Neural cell (in vitro differentiated cells): ENCODE results near the gene SH3BGR. TPM values are rescaled to one million over a fixed set of nuclear protein-coding genes. Genes with fewer than 3 reads are reported as not detected.

Experiments used
- H2AFZ ChIP-seq: fragments of 200-600, 300-800 bp; sonication (generic), shearing (Covaris generic); 2 replicates; pipeline ENCODE4 v1.6.0; 2014; ENCODE audit warnings: low read depth, mild to moderate bottlenecking, antibody characterized with exemption, low read length, moderate library complexity
- H3F3A ChIP-seq: fragments of 200-600 bp; shearing (Covaris generic); 2 replicates; pipeline ENCODE4 v1.6.1; 2016; ENCODE audit warnings: mild to moderate bottlenecking, moderate library complexity, mixed read lengths, antibody characterized with exemption, low read length; ENCODE audit not compliant: insufficient read depth, poor library complexity, severe bottlenecking
- H3K27ac ChIP-seq: fragments of 200-600, 300-800 bp; sonication (generic), shearing (Covaris generic); 2 replicates; pipeline ENCODE4 v1.5.1; 2014; ENCODE audit warnings: mild to moderate bottlenecking, low read length, moderate library complexity
- H3K27me3 ChIP-seq: fragments of 300-800, 200-600 bp; sonication (generic), shearing (Covaris generic); 2 replicates; pipeline ENCODE4 v1.6.0; 2014; ENCODE audit warnings: mild to moderate bottlenecking, low read depth, low read length, moderate library complexity; ENCODE audit not compliant: insufficient read depth
- H3K36me3 ChIP-seq: fragments of 300-800, 200-600 bp; sonication (generic), shearing (Covaris generic); 2 replicates; pipeline ENCODE4 v1.5.1; 2014; ENCODE audit warnings: mild to moderate bottlenecking, antibody characterized with exemption, low read length, moderate library complexity; ENCODE audit not compliant: insufficient read depth
- H3K4me2 ChIP-seq: fragments of 300-800, 200-600 bp; sonication (generic), shearing (Covaris generic); 2 replicates; pipeline ENCODE4 v1.6.0; 2014; ENCODE audit warnings: mild to moderate bottlenecking, low read length
- H3K4me3 ChIP-seq: fragments of 300-800, 200-600 bp; sonication (generic), shearing (Covaris generic); 2 replicates; pipeline ENCODE4 v1.5.1; 2014; ENCODE audit warnings: mild to moderate bottlenecking, low read length, moderate library complexity
- H3K79me2 ChIP-seq: fragments of 200-600 bp; shearing (Covaris generic); replicated peaks from 2 replicates; pipeline ENCODE4 v1.6.0; 2014; ENCODE audit warnings: mild to moderate bottlenecking, low read length, moderate library complexity; ENCODE audit not compliant: insufficient read depth
- H3K9ac ChIP-seq: fragments of 300-800, 200-600 bp; sonication (generic), shearing (Covaris generic); 2 replicates; pipeline ENCODE4 v1.6.1; 2016; ENCODE audit warnings: mild to moderate bottlenecking, low read length, mixed read lengths
- H3K9me2 ChIP-seq: fragments of 200-600 bp; shearing (Covaris generic); 2 replicates; pipeline ENCODE4 v1.6.1; 2016; ENCODE audit warnings: mild to moderate bottlenecking, low read length, mixed read lengths; ENCODE audit not compliant: insufficient read depth
- H3K9me3 ChIP-seq: fragments of 200-600, 300-800 bp; sonication (generic), shearing (Covaris generic); 2 replicates; pipeline ENCODE4 v1.6.1; 2016; ENCODE audit warnings: mild to moderate bottlenecking, mixed run types, low read length, moderate library complexity, mixed read lengths
- H4K20me1 ChIP-seq: fragments of 200-600 bp; shearing (Covaris generic); 2 replicates; pipeline ENCODE4 v1.6.1; 2016; ENCODE audit warnings: mild to moderate bottlenecking, mixed run types; ENCODE audit not compliant: insufficient read depth
- CTCF ChIP-seq: fragments of 450-650 bp; IDR thresholded peaks from 2 replicates; pipeline ENCODE4 v1.5.1; 2014; ENCODE audit warnings: antibody characterized with exemption, mild to moderate bottlenecking, moderate library complexity; ENCODE audit not compliant: poor library complexity, severe bottlenecking
- EP300 ChIP-seq: fragments of 450-650 bp; conservative IDR thresholded peaks from 2 replicates; pipeline ENCODE4 v1.6.1; 2014; ENCODE audit warnings: antibody characterized with exemption, mild to moderate bottlenecking, moderate library complexity; ENCODE audit not compliant: poor library complexity, severe bottlenecking
- EZH2 ChIP-seq: fragments of 200-600, 300-800 bp; shearing (Covaris generic), sonication (generic); IDR thresholded peaks from 2 replicates; pipeline ENCODE4 v1.6.1; 2014; ENCODE audit warnings: antibody characterized with exemption, low read length, borderline replicate concordance, mild to moderate bottlenecking; ENCODE audit not compliant: insufficient read depth, poor library complexity, severe bottlenecking
- MXI1 ChIP-seq: fragments of 450-650 bp; conservative IDR thresholded peaks from 2 replicates; pipeline ENCODE4 v1.6.1; 2014; ENCODE audit warnings: antibody characterized with exemption, mild to moderate bottlenecking; ENCODE audit not compliant: poor library complexity, severe bottlenecking
- POLR2AphosphoS5 ChIP-seq: IDR thresholded peaks from 2 replicates; pipeline ENCODE4 v1.6.1; 2012
- RAD21 ChIP-seq: fragments of 450-650 bp; conservative IDR thresholded peaks from 2 replicates; pipeline ENCODE4 v1.6.1; 2014; ENCODE audit warnings: antibody characterized with exemption, mild to moderate bottlenecking, moderate library complexity
- SMC3 ChIP-seq: fragments of 450-650 bp; conservative IDR thresholded peaks from 2 replicates; pipeline ENCODE4 v1.6.1; 2014; ENCODE audit warnings: antibody characterized with exemption, mild to moderate bottlenecking, moderate library complexity; ENCODE audit not compliant: poor library complexity
- TAF1 ChIP-seq: IDR thresholded peaks from 2 replicates; pipeline ENCODE4 v1.6.1; 2012; ENCODE audit warnings: low read depth
- polyA plus RNA-seq: library from polyadenylated mRNA; depleted of rRNA; stranded (reverse); fragments of >200 nt; gene quantifications from 2 replicates; pipeline ENCODE4 v1.2.3, GENCODE V29; 2014
- TF ChIP-seq, protein P1 (sequence below): IDR thresholded peaks from 2 replicates; pipeline ENCODE4 v1.6.1; 2012; ENCODE audit warnings: borderline replicate concordance

Gene SH3BGR
- polyA plus RNA-seq, 1 donor from 2014 or later: 13.8 TPM

DNA sequence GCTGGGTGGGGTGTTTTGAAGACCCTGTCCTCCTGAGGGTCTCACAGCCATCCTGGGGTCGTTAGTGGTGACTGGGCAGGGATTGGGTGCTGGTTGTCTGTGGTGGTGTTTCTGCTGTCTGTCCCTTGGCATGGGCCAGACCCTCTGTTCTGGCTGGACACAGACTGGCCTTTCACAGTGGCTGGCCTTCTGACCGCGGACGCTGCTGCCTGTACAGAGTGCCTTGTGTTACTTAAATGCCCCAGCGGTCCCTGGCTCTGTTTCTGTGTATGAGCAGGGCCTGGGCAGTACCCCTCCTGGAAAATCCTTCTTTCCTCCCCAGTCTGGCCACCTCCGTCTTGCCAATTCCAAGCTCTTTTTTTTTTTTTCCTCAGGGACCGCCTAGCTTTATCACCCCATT lies 50.9 kb downstream of the SH3BGR start:
- no peaks in the 10 kb centered on the region for H3K79me2 ChIP-seq
- H3F3A ChIP-seq: no peaks in the 10 kb centered on the region
- no peaks in the 10 kb centered on the region for H3K9me3 ChIP-seq
- no peaks in the 10 kb centered on the region for H3K9me2 ChIP-seq
- H3K9ac ChIP-seq: no peak overlapping the region
- H3K27ac ChIP-seq: no peak overlapping the region
- no peaks in the 10 kb centered on the region for H4K20me1 ChIP-seq
- no peak overlapping the region for H3K4me2 ChIP-seq
- no peaks in the 10 kb centered on the region for H3K27me3 ChIP-seq
- H2AFZ ChIP-seq: no peak overlapping the region
- no peaks in the 10 kb centered on the region for H3K36me3 ChIP-seq
- no peak overlapping the region for H3K4me3 ChIP-seq
- TF ChIP-seq CTCF (no peak), RAD21 (no peak), POLR2AphosphoS5 (no peak), TAF1 (no peak), EP300 (no peak), MXI1 (no peak), EZH2 (no peak), SMC3 (no peak)
- TF ChIP-seq, protein P1, sequence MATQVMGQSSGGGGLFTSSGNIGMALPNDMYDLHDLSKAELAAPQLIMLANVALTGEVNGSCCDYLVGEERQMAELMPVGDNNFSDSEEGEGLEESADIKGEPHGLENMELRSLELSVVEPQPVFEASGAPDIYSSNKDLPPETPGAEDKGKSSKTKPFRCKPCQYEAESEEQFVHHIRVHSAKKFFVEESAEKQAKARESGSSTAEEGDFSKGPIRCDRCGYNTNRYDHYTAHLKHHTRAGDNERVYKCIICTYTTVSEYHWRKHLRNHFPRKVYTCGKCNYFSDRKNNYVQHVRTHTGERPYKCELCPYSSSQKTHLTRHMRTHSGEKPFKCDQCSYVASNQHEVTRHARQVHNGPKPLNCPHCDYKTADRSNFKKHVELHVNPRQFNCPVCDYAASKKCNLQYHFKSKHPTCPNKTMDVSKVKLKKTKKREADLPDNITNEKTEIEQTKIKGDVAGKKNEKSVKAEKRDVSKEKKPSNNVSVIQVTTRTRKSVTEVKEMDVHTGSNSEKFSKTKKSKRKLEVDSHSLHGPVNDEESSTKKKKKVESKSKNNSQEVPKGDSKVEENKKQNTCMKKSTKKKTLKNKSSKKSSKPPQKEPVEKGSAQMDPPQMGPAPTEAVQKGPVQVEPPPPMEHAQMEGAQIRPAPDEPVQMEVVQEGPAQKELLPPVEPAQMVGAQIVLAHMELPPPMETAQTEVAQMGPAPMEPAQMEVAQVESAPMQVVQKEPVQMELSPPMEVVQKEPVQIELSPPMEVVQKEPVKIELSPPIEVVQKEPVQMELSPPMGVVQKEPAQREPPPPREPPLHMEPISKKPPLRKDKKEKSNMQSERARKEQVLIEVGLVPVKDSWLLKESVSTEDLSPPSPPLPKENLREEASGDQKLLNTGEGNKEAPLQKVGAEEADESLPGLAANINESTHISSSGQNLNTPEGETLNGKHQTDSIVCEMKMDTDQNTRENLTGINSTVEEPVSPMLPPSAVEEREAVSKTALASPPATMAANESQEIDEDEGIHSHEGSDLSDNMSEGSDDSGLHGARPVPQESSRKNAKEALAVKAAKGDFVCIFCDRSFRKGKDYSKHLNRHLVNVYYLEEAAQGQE: no peak

- Histone ChIP-seq H3K27ac (no peak overlapping the region), H2AFZ (no peak overlapping the region), H4K20me1 (no peaks in the 10 kb centered on the region), H3K9me3 (no peaks in the 10 kb centered on the region), H3K36me3 (no peaks in the 10 kb centered on the region), H3K9me2 (no peaks in the 10 kb centered on the region), H3K27me3 (no peaks in the 10 kb centered on the region), H3F3A (no peaks in the 10 kb centered on the region), H3K4me3 (no peak overlapping the region), H3K9ac (no peak overlapping the region), H3K4me2 (no peak overlapping the region), H3K79me2 (no peaks in the 10 kb centered on the region)
- no peak for TF ChIP-seq CTCF
- TF ChIP-seq EZH2: no peak
- no peak for TF ChIP-seq POLR2AphosphoS5
- no peak for TF ChIP-seq TAF1
- no peak for TF ChIP-seq MXI1
- TF ChIP-seq, protein P1: no peak
- TF ChIP-seq EP300: no peak
- no peak for TF ChIP-seq RAD21
- no peak for TF ChIP-seq SMC3
These were observed 51.5 kb downstream of the SH3BGR start for GRCh38 chr21:39503123-39503762.
